IMR-90 (cell line): ENCODE results near the gene GLB1L. TPM values are rescaled to one million over a fixed set of nuclear protein-coding genes. Genes with fewer than 3 reads are reported as not detected.

Experiments used
- ATAC-seq: fragments of 200-7000 bp; cut with Tn5 transposase; 2 replicates; pipeline ENCODE4 v1.9.1; 2020; ENCODE audit warnings: low read depth, mild to moderate bottlenecking, moderate library complexity
- BruUV-seq: library from RNA; stranded (reverse); fragments of 400-500 nt; replicated peaks from 2 replicates; lab custom pipeline; 2021; lab: Mats Ljungman, UMichigan
- CTCF ChIA-PET: fragments of 300-600 bp; formaldehyde crosslinking; extraction: SDS; loops from one replicate; lab custom pipeline; 2021; ENCODE audit warnings: antibody characterized with exemption; lab: Yijun Ruan, JAX
- POLR2A ChIA-PET: fragments of 300-600 bp; sonication (Branson Sonifier 250); formaldehyde crosslinking; loops from one replicate; lab custom pipeline; 2022; ENCODE audit warnings: antibody characterized with exemption; ENCODE audit not compliant: unreplicated experiment; lab: Charles Lee
- DNase-seq: peaks from one replicate; pipeline ENCODE4 v3.0.0; 2013
- H2AFZ ChIP-seq: replicated peaks from 2 replicates; pipeline ENCODE3; 2013; ENCODE audit warnings: low read length, mild to moderate bottlenecking; ENCODE audit not compliant: poor library complexity
- H2AK5ac ChIP-seq: 2 replicates; pipeline ENCODE4 v1.6.1; 2013; ENCODE audit warnings: low read depth, low read length, inconsistent platforms
- H2AK9ac ChIP-seq: replicated peaks from 2 replicates; pipeline ENCODE3; 2013; ENCODE audit warnings: mild to moderate bottlenecking, low read depth, low read length, moderate library complexity; ENCODE audit not compliant: poor library complexity
- H2BK120ac ChIP-seq: 2 replicates; pipeline ENCODE4 v1.6.1; 2013; ENCODE audit warnings: low read depth, low read length, inconsistent platforms
- H2BK15ac ChIP-seq: 3 replicates; pipeline ENCODE4 v1.6.1; 2013; ENCODE audit warnings: low read depth, low read length, inconsistent platforms
- H2BK20ac ChIP-seq: 2 replicates; pipeline ENCODE4 v1.6.1; 2013; ENCODE audit warnings: low read depth, mild to moderate bottlenecking, inconsistent platforms, low read length, moderate library complexity
- H2BK5ac ChIP-seq: 2 replicates; pipeline ENCODE4 v1.6.1; 2013; ENCODE audit warnings: mild to moderate bottlenecking, low read depth, low read length, inconsistent platforms; ENCODE audit not compliant: poor library complexity, severe bottlenecking
- H3K14ac ChIP-seq: replicated peaks from 2 replicates; pipeline ENCODE4 v1.6.1; 2013; ENCODE audit warnings: low read depth, low read length, inconsistent platforms
- H3K18ac ChIP-seq: 2 replicates; pipeline ENCODE4 v1.6.1; 2013; ENCODE audit warnings: low read depth, low read length, control low read depth
- H3K23ac ChIP-seq: 2 replicates; pipeline ENCODE4 v1.6.1; 2013; ENCODE audit warnings: low read depth, low read length, inconsistent platforms
- H3K27ac ChIP-seq: 2 replicates; pipeline ENCODE4 v1.5.1; 2013; ENCODE audit warnings: mild to moderate bottlenecking, control low read depth, low read length; ENCODE audit not compliant: insufficient read depth
- H3K27me3 ChIP-seq: 2 replicates; pipeline ENCODE4 v1.6.1; 2013; ENCODE audit warnings: low read length; ENCODE audit not compliant: control insufficient read depth, insufficient read depth
- H3K36me3 ChIP-seq: 2 replicates; pipeline ENCODE4 v1.6.1; 2013; ENCODE audit warnings: low read length, mixed read lengths; ENCODE audit not compliant: control insufficient read depth, insufficient read depth
- H3K4ac ChIP-seq: 2 replicates; pipeline ENCODE4 v1.6.1; 2013; ENCODE audit warnings: low read depth, low read length, inconsistent platforms
- H3K4me1 ChIP-seq: 2 replicates; pipeline ENCODE4 v1.6.1; 2013; ENCODE audit warnings: low read length, mixed read lengths; ENCODE audit not compliant: control insufficient read depth, insufficient read depth
- H3K4me2 ChIP-seq: 2 replicates; pipeline ENCODE4 v1.6.1; 2013; ENCODE audit warnings: low read depth, mild to moderate bottlenecking, control low read depth, low read length, moderate library complexity
- H3K4me3 ChIP-seq: 2 replicates; pipeline ENCODE4 v1.5.1; 2013; ENCODE audit warnings: low read depth, mild to moderate bottlenecking, control low read depth, low read length, moderate library complexity; ENCODE audit not compliant: insufficient read depth
- H3K56ac ChIP-seq: 2 replicates; pipeline ENCODE4 v1.6.1; 2013; ENCODE audit warnings: low read length, inconsistent platforms; ENCODE audit not compliant: insufficient read depth; ENCODE audit errors: extremely low read depth
- H3K79me1 ChIP-seq, 2 experiments: 2 replicates each; pipeline ENCODE4 v1.6.1; 2013; ENCODE audit warnings: low read length in 2 of 2, inconsistent platforms in 1 of 2, low read depth in 1 of 2
- H3K9ac ChIP-seq: 2 replicates; pipeline ENCODE4 v1.6.1; 2013; ENCODE audit warnings: low read depth, low read length, control low read depth
- H3K9me1 ChIP-seq: 2 replicates; pipeline ENCODE4 v1.6.1; 2013; ENCODE audit warnings: low read length, inconsistent platforms; ENCODE audit not compliant: insufficient read depth
- H3K9me3 ChIP-seq: 2 replicates; pipeline ENCODE4 v1.6.1; 2013; ENCODE audit warnings: low read length; ENCODE audit not compliant: control insufficient read depth, insufficient read depth
- H4K20me1 ChIP-seq: 2 replicates; pipeline ENCODE4 v1.6.1; 2013; ENCODE audit warnings: low read length, inconsistent platforms; ENCODE audit not compliant: insufficient read depth
- H4K5ac ChIP-seq: 2 replicates; pipeline ENCODE4 v1.6.1; 2013; ENCODE audit warnings: mild to moderate bottlenecking, low read depth, low read length, control low read depth
- H4K8ac ChIP-seq, 2 experiments: 2 replicates each; pipeline ENCODE4 v1.6.1; 2013; ENCODE audit warnings: low read depth in 2 of 2, low read length in 2 of 2, control low read depth in 1 of 2, inconsistent platforms in 1 of 2
- H4K91ac ChIP-seq: 2 replicates; pipeline ENCODE4 v1.6.1; 2013; ENCODE audit warnings: low read depth, low read length, inconsistent platforms; ENCODE audit not compliant: insufficient read depth
- BHLHE40 ChIP-seq: fragments of 150-350 bp; IDR thresholded peaks from 2 replicates; pipeline ENCODE4 v1.6.1; 2016; ENCODE audit warnings: mild to moderate bottlenecking, low read depth, low read length
- CEBPB ChIP-seq: IDR thresholded peaks from 2 replicates; pipeline ENCODE4 v1.6.1; 2012; ENCODE audit warnings: low read depth, low read length, improper control_type of control experiment
- CHD1 ChIP-seq: IDR thresholded peaks from 2 replicates; pipeline ENCODE4 v1.6.1; 2012; ENCODE audit warnings: low read depth, low read length, improper control_type of control experiment
- CTCF ChIP-seq: conservative IDR thresholded peaks from 2 replicates; pipeline ENCODE4 v1.5.1; 2012; ENCODE audit warnings: mild to moderate bottlenecking, low read depth, low read length, improper control_type of control experiment
- ELK1 ChIP-seq: fragments of 150-350 bp; IDR thresholded peaks from 2 replicates; pipeline ENCODE4 v1.6.1; 2016; ENCODE audit warnings: low read depth, mild to moderate bottlenecking, low read length, moderate library complexity, borderline replicate concordance
- FOS ChIP-seq: fragments of 150-350 bp; IDR thresholded peaks from 2 replicates; pipeline ENCODE4 v1.6.1; 2016; ENCODE audit warnings: low read depth, low read length
- MAFK ChIP-seq: IDR thresholded peaks from 2 replicates; pipeline ENCODE4 v1.6.1; 2012; ENCODE audit warnings: low read depth, low read length, improper control_type of control experiment
- MAZ ChIP-seq: IDR thresholded peaks from 2 replicates; pipeline ENCODE4 v1.6.1; 2012; ENCODE audit warnings: low read depth, mild to moderate bottlenecking, low read length, improper control_type of control experiment, moderate library complexity, borderline replicate concordance
- MXI1 ChIP-seq: IDR thresholded peaks from 2 replicates; pipeline ENCODE4 v1.6.1; 2012; ENCODE audit warnings: low read depth, mild to moderate bottlenecking, low read length, moderate library complexity, borderline replicate concordance
- NFE2L2 ChIP-seq: fragments of 150-350 bp; IDR thresholded peaks from 2 replicates; pipeline ENCODE4 v1.6.1; 2016; ENCODE audit warnings: low read depth, mild to moderate bottlenecking, low read length
- POLR2A ChIP-seq: IDR thresholded peaks from 2 replicates; pipeline ENCODE4 v1.6.1; 2012; ENCODE audit warnings: mild to moderate bottlenecking, low read depth, low read length
- RAD21 ChIP-seq: IDR thresholded peaks from 2 replicates; pipeline ENCODE4 v1.6.1; 2012; ENCODE audit warnings: low read length, improper control_type of control experiment
- RCOR1 ChIP-seq: IDR thresholded peaks from 2 replicates; pipeline ENCODE4 v1.6.1; 2012; ENCODE audit warnings: mild to moderate bottlenecking, low read length, improper control_type of control experiment; ENCODE audit not compliant: insufficient replicate concordance
- RFX5 ChIP-seq: IDR thresholded peaks from 2 replicates; pipeline ENCODE4 v1.8.0; 2012; ENCODE audit warnings: low read depth, mild to moderate bottlenecking, low read length, moderate library complexity
- SMC3 ChIP-seq: fragments of 150-350 bp; IDR thresholded peaks from 2 replicates; pipeline ENCODE4 v1.6.1; 2016; ENCODE audit warnings: low read depth, mild to moderate bottlenecking, antibody characterized with exemption, low read length, moderate library complexity
- USF2 ChIP-seq: fragments of 150-350 bp; IDR thresholded peaks from 2 replicates; pipeline ENCODE4 v1.6.1; 2017; ENCODE audit warnings: mild to moderate bottlenecking, antibody characterized with exemption, low read length, low read depth
- WGBS, 2 experiments: methylation state at CpG; one replicate each; pipeline versions ENCODE4 v1.1.5 to v1.1.7; 2013; ENCODE audit warnings: missing lambda C conversion rate in 2 of 2; ENCODE audit not compliant: insufficient read length in 1 of 2; ENCODE audit errors: extremely low coverage in 2 of 2; 5-methylcytosine and 5-hydroxymethylcytosine counted together
- dilution Hi-C: fragments of 300-500 bp; cut with HindIII; formaldehyde crosslinking; loops from one replicate; pipeline ENCODE4 v1.14.3; 2018; ENCODE audit warnings: low sequenced_read_pairs; ENCODE audit not compliant: unreplicated experiment
- in situ Hi-C: fragments of 300-500 bp; cut with MboI; formaldehyde crosslinking; loops from 3 replicates; pipeline ENCODE4 v1.14.3; 2019; ENCODE audit warnings: low sequenced_read_pairs, inconsistent platforms, mixed read lengths
- intact Hi-C: fragments of 100-400 bp; cut with micrococcal nuclease; formaldehyde crosslinking; loops from 2 replicates; pipeline ENCODE4 v1.10.0; 2022
- polyA plus RNA-seq, 3 experiments: library from polyadenylated mRNA; depleted of rRNA; stranded (reverse); fragments of >200 nt; gene quantifications; 2 replicates each; pipeline ENCODE4 v1.2.3, GENCODE V29; 2012; ENCODE audit warnings: low replicate concordance in 1 of 3
- total RNA-seq: library from RNA; depleted of rRNA; stranded (reverse); fragments of >200 nt; gene quantifications from 2 replicates; pipeline ENCODE4 v1.2.3, GENCODE V29; 2012

GLB1L gene
- total and polyA plus RNA-seq, 2 of the 4 experiments (the other 2 are of a cell fraction), result 4.1 to 6.2 TPM

DNA sequence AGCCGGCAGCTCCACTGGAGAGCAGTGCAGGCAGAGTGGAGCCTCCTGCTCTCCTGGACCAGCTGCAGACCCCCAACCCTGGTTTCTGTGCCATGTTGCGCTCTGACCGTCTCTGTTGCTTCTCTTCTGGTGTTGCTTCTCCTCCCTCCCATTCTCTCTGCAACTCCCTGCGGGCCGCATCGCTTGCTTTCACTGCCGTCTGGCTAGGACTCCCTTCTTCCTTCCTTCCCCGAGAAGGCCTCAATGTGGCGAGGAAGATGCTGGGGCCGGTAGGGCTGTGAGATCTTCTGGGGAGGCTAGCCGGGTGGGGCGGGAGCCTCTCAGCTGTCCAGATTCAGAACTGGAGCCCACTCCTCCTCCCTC lies 40.1 kb upstream of the GLB1L start:
- Histone ChIP-seq H3K9ac (no peak overlapping the region), H2BK15ac (no peak overlapping the region), H3K9me3 (no peaks in the 10 kb centered on the region), H3K79me1 (peaks cover 10 to 22% of the 10 kb centered on the region in 2 experiments), H3K56ac (no peak overlapping the region), H3K9me1 (peaks cover 14% of the 10 kb centered on the region; the same call in 1 of the 2 replicates), H3K23ac (no peak overlapping the region), H4K5ac (no peak overlapping the region), H4K91ac (no peak overlapping the region), H3K27ac (no peak overlapping the region), H2BK120ac (no peak overlapping the region), H4K8ac (no peak overlapping the region; a peak in 1 of 4 replicates), H3K4me1 (peaks cover 14% of the 10 kb centered on the region), H2AFZ (no peak overlapping the region), H3K14ac (no peak overlapping the region), H3K27me3 (no peaks in the 10 kb centered on the region), H3K4me3 (no peak overlapping the region), H3K4me2 (no peak overlapping the region), H2BK20ac (no peak overlapping the region), H3K18ac (no peak overlapping the region), H2AK9ac (peak overlapping the region; percentile 63), H3K4ac (no peak overlapping the region), H4K20me1 (peaks cover 10% of the 10 kb centered on the region; the same call in 1 of the 2 replicates), H2AK5ac (no peak overlapping the region), H2BK5ac (no peak overlapping the region), H3K36me3 (peaks cover 57% of the 10 kb centered on the region)
- ChIA-PET CTCF (no interaction called here), POLR2A (no interaction called here)
- BruUV-seq, result no TSS peak
- in situ Hi-C loops (no loop called here), dilution Hi-C loops (no loop called here), intact Hi-C loops (no loop called here)
- TF ChIP-seq CEBPB (no peak), POLR2A (no peak), MAZ (no peak), CHD1 (no peak), FOS (no peak), ELK1 (no peak), RCOR1 (no peak), MXI1 (no peak), RAD21 (no peak), NFE2L2 (no peak), USF2 (no peak), SMC3 (no peak), CTCF (no peak), BHLHE40 (no peak), MAFK (no peak), RFX5 (no peak)
- ATAC-seq (no peak), DNase-seq (no peak)
- WGBS, 2 experiments, result no CpG with 5 or more reads among the region's 12 CpGs
